K562 (cell line): ENCODE results near the gene SH3BP5L. TPM values are rescaled to one million over a fixed set of nuclear protein-coding genes. Genes with fewer than 3 reads are reported as not detected.

Source experiments
- ATAC-seq: fragments of 200-7000 bp; cut with Tn5 transposase; 3 replicates; pipeline ENCODE4 v1.9.1; 2020; ENCODE audit warnings: moderate library complexity
- BruUV-seq: library from RNA; stranded (reverse); fragments of 400-500 nt; replicated peaks from 2 replicates; lab custom pipeline; 2021; lab: Mats Ljungman, UMichigan
- CTCF ChIA-PET: fragments of 300-600 bp; formaldehyde crosslinking; extraction: SDS; loops from one replicate; lab custom pipeline; 2021; ENCODE audit warnings: low intra/inter-chr PET ratio; lab: Yijun Ruan, JAX
- POLR2A ChIA-PET: fragments of 300-600, 350-650 bp; sonication (Branson Sonifier 250); formaldehyde crosslinking; extraction: SDS; loops from one replicate; lab custom pipeline; 2021; ENCODE audit warnings: antibody characterized with exemption, inconsistent platforms; lab: Yijun Ruan, JAX
- DNase-seq, 4 experiments: peaks; one replicate each; pipeline versions ENCODE4 v3.0.0 to v3.0.0-alpha.2; 2011 to 2018; ENCODE audit warnings: low spot score in 3 of 4, mixed read lengths in 3 of 4; ENCODE audit errors: extremely low read depth in 1 of 4
- FAIRE-seq: peaks from 2 replicates; lab custom pipeline; 2011; peaks lifted over from hg19 to GRCh38; lab: Jason Lieb, UNC
- H2AFZ ChIP-seq: 2 replicates; pipeline ENCODE4 v1.6.0; 2011; ENCODE audit warnings: low read depth, low read length, control low read depth, inconsistent platforms
- H3K27ac ChIP-seq: fragments of 200-600 bp; 3 replicates; pipeline ENCODE4 v1.8.0; 2011; ENCODE audit warnings: low read depth, mild to moderate bottlenecking, control low read depth, inconsistent platforms, low read length, moderate library complexity, mixed read lengths; ENCODE audit errors: extremely low read depth
- H3K27me3 ChIP-seq, 2 experiments: fragments of 300-600 bp in 1 of 2; 2 replicates in 1 of 2; 3 replicates in 1 of 2; pipeline versions ENCODE4 v1.6.0 to v1.8.0; 2011; ENCODE audit warnings: inconsistent platforms in 2 of 2, low read length in 2 of 2, mild to moderate bottlenecking in 1 of 2, mixed read lengths in 1 of 2, moderate library complexity in 1 of 2; ENCODE audit not compliant: control insufficient read depth in 2 of 2, insufficient read depth in 2 of 2
- H3K36me3 ChIP-seq: fragments of 300-600 bp; 3 replicates; pipeline ENCODE4 v1.8.0; 2011; ENCODE audit warnings: mild to moderate bottlenecking, low read length, inconsistent platforms; ENCODE audit not compliant: control insufficient read depth, insufficient read depth
- H3K4me1 ChIP-seq, 2 experiments: fragments of 200-600 bp in 1 of 2; replicated peaks in 1 of 2; 2 replicates in 1 of 2; 3 replicates in 1 of 2; pipeline versions ENCODE4 v1.5.1 to v1.8.0; 2011; ENCODE audit warnings: inconsistent platforms in 2 of 2, low read length in 2 of 2, mild to moderate bottlenecking in 1 of 2, mixed read lengths in 1 of 2, moderate library complexity in 1 of 2; ENCODE audit not compliant: control insufficient read depth in 2 of 2, insufficient read depth in 2 of 2
- H3K4me2 ChIP-seq: 2 replicates; pipeline ENCODE4 v1.6.1; 2011; ENCODE audit warnings: low read length, control low read depth, inconsistent platforms, mixed read lengths; ENCODE audit not compliant: insufficient read depth
- H3K4me3 ChIP-seq: fragments of 200-600 bp; sonication (generic), shearing (Covaris generic); 2 replicates; pipeline ENCODE4 v1.5.1; 2016; ENCODE audit warnings: control low read depth, inconsistent platforms
- H3K79me2 ChIP-seq: fragments of 200-600 bp; 3 replicates; pipeline ENCODE4 v1.8.0; 2011; ENCODE audit warnings: low read length, inconsistent platforms; ENCODE audit not compliant: control insufficient read depth, insufficient read depth
- H3K9ac ChIP-seq, 2 experiments: 2 replicates each; pipeline versions ENCODE4 v1.6.0 to v1.6.1; 2011; ENCODE audit warnings: low read depth in 2 of 2, low read length in 2 of 2, control low read depth in 1 of 2, inconsistent platforms in 1 of 2, mild to moderate bottlenecking in 1 of 2, mixed read lengths in 1 of 2; ENCODE audit not compliant: insufficient read depth in 1 of 2
- H3K9me1 ChIP-seq: one replicate; pipeline ENCODE4 v1.6.0; 2011; ENCODE audit warnings: inconsistent platforms, mild to moderate bottlenecking, low read length, moderate library complexity; ENCODE audit not compliant: control insufficient read depth, insufficient read depth
- H3K9me3 ChIP-seq: replicated peaks from 2 replicates; pipeline ENCODE4 v1.5.1; 2011; ENCODE audit warnings: low read depth, low read length, inconsistent platforms; ENCODE audit not compliant: control insufficient read depth, insufficient read depth
- H4K20me1 ChIP-seq: replicated peaks from 2 replicates; pipeline ENCODE4 v1.6.1; 2011; ENCODE audit warnings: low read length, inconsistent platforms, mixed read lengths; ENCODE audit not compliant: control insufficient read depth, insufficient read depth
- AFF4 ChIP-seq: sonication (generic); formaldehyde crosslinking; IDR thresholded peaks from 2 replicates; pipeline ENCODE4 v1.8.0; 2023; ENCODE audit warnings: mild to moderate bottlenecking, missing genetic modification reagents
- ARID2 ChIP-seq: fragments of 450-650 bp; IDR thresholded peaks from 2 replicates; pipeline ENCODE4 v1.6.1; 2017; ENCODE audit warnings: antibody characterized with exemption, mild to moderate bottlenecking
- FOXK2 ChIP-seq, 2 experiments: fragments of 450-650 bp; IDR thresholded peaks in 1 of 2; conservative IDR thresholded peaks in 1 of 2; 2 replicates each; pipeline ENCODE4 v1.6.1; 2016; ENCODE audit warnings: low read depth in 2 of 2, mild to moderate bottlenecking in 1 of 2
- IFI16 ChIP-seq: fragments of 250-450 bp; sonication (Bioruptor Pico); IDR thresholded peaks from 2 replicates; pipeline ENCODE4 v2.1.2; 2022; ENCODE audit warnings: mild to moderate bottlenecking, inconsistent platforms
- NRF1 ChIP-seq, 2 experiments: fragments of 450-650 bp; IDR thresholded peaks in 1 of 2; conservative IDR thresholded peaks in 1 of 2; 2 replicates each; pipeline ENCODE4 v1.6.1; 2014; ENCODE audit warnings: mild to moderate bottlenecking in 2 of 2
- RBFOX2 ChIP-seq: fragments of 200-400 bp; formaldehyde crosslinking; IDR thresholded peaks from 2 replicates; pipeline ENCODE4 v1.6.1; 2017; ENCODE audit warnings: low read depth, mild to moderate bottlenecking, low read length, moderate library complexity
- RBM25 ChIP-seq: fragments of 200-400 bp; formaldehyde crosslinking; IDR thresholded peaks from 2 replicates; pipeline ENCODE4 v1.6.1; 2018; ENCODE audit warnings: low read length, low read depth, moderate library complexity; ENCODE audit not compliant: severe bottlenecking
- RHOXF2B ChIP-seq: fragments of 250-450 bp; sonication (Bioruptor Pico); conservative IDR thresholded peaks from 2 replicates; pipeline ENCODE4 v1.5.1; 2021
- TFAM ChIP-seq: fragments of 250-450 bp; sonication (Bioruptor Pico); conservative IDR thresholded peaks from 2 replicates; pipeline ENCODE4 v1.5.0; 2021; ENCODE audit warnings: mild to moderate bottlenecking, moderate library complexity
- THAP12 ChIP-seq: fragments of 250-450 bp; sonication (Bioruptor Pico); IDR thresholded peaks from 2 replicates; pipeline ENCODE4 v1.9.0; 2021; ENCODE audit warnings: mild to moderate bottlenecking, inconsistent platforms
- TRIM28 ChIP-seq: fragments of 450-650 bp; IDR thresholded peaks from 2 replicates; pipeline ENCODE4 v1.6.1; 2017
- ZNF140 ChIP-seq: fragments of 250-450 bp; sonication (Bioruptor Pico); IDR thresholded peaks from 2 replicates; pipeline ENCODE4 v1.8.0; 2021; ENCODE audit warnings: moderate library complexity, mild to moderate bottlenecking, inconsistent platforms
- WGBS: fragments of 100-300 bp; shearing (Covaris generic); methylation state at CpG from one replicate; pipeline ENCODE4 v1.1.6; 2016; ENCODE audit warnings: low coverage, mixed read lengths; ENCODE audit not compliant: insufficient coverage; ENCODE audit errors: missing lambda C conversion rate; 5-methylcytosine and 5-hydroxymethylcytosine counted together
- in situ Hi-C: fragments of 300-500 bp; cut with MboI; formaldehyde crosslinking; loops from 4 replicates; pipeline ENCODE4 v1.15.0; 2018; ENCODE audit warnings: inconsistent platforms, mixed read lengths
- intact Hi-C: fragments of 100-400 bp; cut with micrococcal nuclease; formaldehyde crosslinking; loops from 2 replicates; pipeline ENCODE4 v1.14.2; 2022
- polyA plus RNA-seq, 8 experiments: library from polyadenylated mRNA; depleted of rRNA in 4 of 8; stranded (reverse) in 5 of 8; unstranded in 3 of 8; fragments of >200 nt; fragmentation: Nextera tagmentation in 2 of 8; fragmentation: Illumina TruSeq in 1 of 8; extraction: Ambion mirVana in 2 of 8; extraction: Trizol in 1 of 8; gene quantifications; 2 replicates each; pipeline versions ENCODE4 v1.2.1 to v1.2.3, GENCODE V29; 2011 to 2014; ENCODE audit warnings: inconsistent platforms in 1 of 8, missing spikeins in 1 of 8
- total RNA-seq, 7 experiments: library from RNA; depleted of rRNA in 6 of 7; stranded (reverse); fragments of >200 nt in 6 of 7; fragmentation: Illumina TruSeq in 2 of 7; extraction: Trizol in 2 of 7; gene quantifications; 2 replicates each; pipeline versions ENCODE4 v1.2.1 to v1.2.3, GENCODE V29; 2011 to 2021; ENCODE audit warnings: low replicate concordance in 1 of 7

SH3BP5L gene
- total and polyA plus RNA-seq, 9 of the 15 experiments (the other 6 are each of a cell fraction or from before 2014, with no cell fraction given): 1.9 to 26.5 (median 15.8) TPM

- H3K4me3 ChIP-seq: peak overlapping the region; percentile 42
- peak overlapping the region; percentile 49 to 93 for H3K9ac ChIP-seq
- no peak overlapping the region; the same call in 2 of the 3 replicates for H3K27ac ChIP-seq
- in situ Hi-C loops: no loop called here
- no peaks in the 10 kb centered on the region for H3K9me3 ChIP-seq
- FAIRE-seq (peak; percentile 56), ATAC-seq (peak; percentile 69), DNase-seq (peak; percentile 67 to 87 (median 72))
- BruUV-seq: no TSS peak
- peak overlapping the region; percentile 90 for H2AFZ ChIP-seq
- intact Hi-C loops: no loop called here
- H3K36me3 ChIP-seq: no peaks in the 10 kb centered on the region
- no peaks in the 10 kb centered on the region for H3K27me3 ChIP-seq
- H3K9me1 ChIP-seq: no peaks in the 10 kb centered on the region
- peaks cover 26 to 31% of the 10 kb centered on the region in 2 experiments for H3K4me1 ChIP-seq
- H3K4me2 ChIP-seq: peak overlapping the region; percentile 71
- CTCF ChIA-PET: no interaction called here
- H3K79me2 ChIP-seq: peaks cover 10% of the 10 kb centered on the region
- POLR2A ChIA-PET: interaction anchor here (1.0 to 7.2 kb wide), 3 partner anchors 10 to 25 kb away, joined by 3 to 71 read pairs (median 4); partner anchors contain the start of gene ZNF672
- WGBS: 38% methylated on average over 39 of the region's 46 CpGs
- no peaks in the 10 kb centered on the region for H4K20me1 ChIP-seq
- peak; percentile 33 to 48; a peak in 2 of 4 replicates for TF ChIP-seq NRF1 (conservative IDR thresholded peaks at IDR 0.05 in 1 of 2, IDR thresholded peaks at IDR 0.05 in 1 of 2)
- no peak for TF ChIP-seq IFI16
- peak; percentile 75 for TF ChIP-seq RBFOX2
- no peak for TF ChIP-seq ZNF140 (CRISPR knock-in tag)
- TF ChIP-seq RBM25: no peak
- TF ChIP-seq AFF4 (CRISPR knock-in tag): no peak
- TF ChIP-seq RHOXF2B (CRISPR knock-in tag): no peak
- TF ChIP-seq ARID2: no peak
- no peak for TF ChIP-seq TRIM28
- no peak for TF ChIP-seq FOXK2 (conservative IDR thresholded peaks at IDR 0.05 in 1 of 2, IDR thresholded peaks at IDR 0.05 in 1 of 2; ENCODE audit: low read depth in 2 of 2)
- TF ChIP-seq TFAM: no peak
- TF ChIP-seq THAP12: 0 out of 2 replicates have a peak, but pooled peaks have one; percentile 9
These were observed 37.5 kb upstream of the SH3BP5L start for GRCh38 chr1:248862998-248863881.
